SU-DHL-6 (cell line): ENCODE results near the gene MIER2.
"Not testable (repeated sequence)": the region's sequence is repeated elsewhere in the genome, so short reads cannot be mapped to it uniquely, and the experiment has no call there.

Experiments used
- H2AFZ ChIP-seq: fragments of 200-600 bp; sonication (generic); 2 replicates; pipeline ENCODE4 v1.6.1; 2014; ENCODE audit warnings: low read depth, mild to moderate bottlenecking, moderate library complexity, mixed read lengths, antibody characterized with exemption, low read length; ENCODE audit not compliant: severe bottlenecking
- H3F3A ChIP-seq: fragments of 200-600 bp; shearing (Covaris generic); 2 replicates; pipeline ENCODE4 v1.6.0; 2016; ENCODE audit warnings: antibody characterized with exemption, mild to moderate bottlenecking; ENCODE audit not compliant: insufficient read depth
- H3K27ac ChIP-seq: fragments of 200-600 bp; sonication (generic); 2 replicates; pipeline ENCODE4 v1.5.1; 2016; ENCODE audit warnings: low read depth, mild to moderate bottlenecking, low read length, moderate library complexity, mixed read lengths
- H3K27me3 ChIP-seq: fragments of 200-600 bp; sonication (generic), shearing (Covaris generic); 2 replicates; pipeline ENCODE4 v1.6.0; 2014; ENCODE audit warnings: mild to moderate bottlenecking, low read length
- H3K36me3 ChIP-seq: fragments of 200-600 bp; sonication (generic); 2 replicates; pipeline ENCODE4 v1.6.1; 2014; ENCODE audit warnings: mild to moderate bottlenecking, low read length, mixed read lengths
- H3K4me2 ChIP-seq: fragments of 300-600, 200-600 bp; shearing (Covaris generic), sonication (generic); 2 replicates; pipeline ENCODE4 v1.6.0; 2014; ENCODE audit warnings: low read length, low read depth, mild to moderate bottlenecking; ENCODE audit not compliant: poor library complexity, severe bottlenecking
- H3K4me3 ChIP-seq: fragments of 200-600 bp; sonication (generic); 2 replicates; pipeline ENCODE4 v1.5.1; 2014; ENCODE audit warnings: antibody characterized with exemption, low read length, mild to moderate bottlenecking, mixed read lengths; ENCODE audit not compliant: insufficient read depth, poor library complexity, severe bottlenecking
- H3K79me2 ChIP-seq: fragments of 200-600 bp; sonication (generic); 2 replicates; pipeline ENCODE4 v1.6.1; 2014; ENCODE audit warnings: mild to moderate bottlenecking, low read length, moderate library complexity; ENCODE audit not compliant: insufficient read depth
- H3K9ac ChIP-seq: fragments of 200-600 bp; sonication (generic); 2 replicates; pipeline ENCODE4 v1.7.0; 2014; ENCODE audit warnings: mild to moderate bottlenecking, low read length
- H3K9me2 ChIP-seq: fragments of 200-600 bp; sonication (generic); replicated peaks from 2 replicates; pipeline ENCODE4 v1.6.1; 2014; ENCODE audit warnings: low read length; ENCODE audit not compliant: insufficient read depth
- H3K9me3 ChIP-seq: fragments of 200-600 bp; sonication (generic); 2 replicates; pipeline ENCODE4 v1.6.1; 2014; ENCODE audit warnings: low read length, mixed read lengths; ENCODE audit not compliant: insufficient read depth
- H4K20me1 ChIP-seq: fragments of 200-600 bp; sonication (generic); 2 replicates; pipeline ENCODE4 v1.6.1; 2014; ENCODE audit warnings: low read depth, mild to moderate bottlenecking, antibody characterized with exemption, low read length, moderate library complexity, mixed read lengths
- CTCF ChIP-seq: fragments of 200-600 bp; sonication (generic); IDR thresholded peaks from one replicate; pipeline ENCODE4 v1.5.1; 2017; ENCODE audit warnings: antibody characterized with exemption, mild to moderate bottlenecking, low read length, moderate library complexity; ENCODE audit not compliant: insufficient read depth, poor library complexity, severe bottlenecking
- EZH2phosphoT487 ChIP-seq: fragments of 200-600 bp; sonication (generic), shearing (Covaris generic); conservative IDR thresholded peaks from 2 replicates; pipeline ENCODE4 v1.6.1; 2018; ENCODE audit warnings: mild to moderate bottlenecking, antibody characterized with exemption, low read length, moderate library complexity, mixed read lengths

MIER2 gene

DNA sequence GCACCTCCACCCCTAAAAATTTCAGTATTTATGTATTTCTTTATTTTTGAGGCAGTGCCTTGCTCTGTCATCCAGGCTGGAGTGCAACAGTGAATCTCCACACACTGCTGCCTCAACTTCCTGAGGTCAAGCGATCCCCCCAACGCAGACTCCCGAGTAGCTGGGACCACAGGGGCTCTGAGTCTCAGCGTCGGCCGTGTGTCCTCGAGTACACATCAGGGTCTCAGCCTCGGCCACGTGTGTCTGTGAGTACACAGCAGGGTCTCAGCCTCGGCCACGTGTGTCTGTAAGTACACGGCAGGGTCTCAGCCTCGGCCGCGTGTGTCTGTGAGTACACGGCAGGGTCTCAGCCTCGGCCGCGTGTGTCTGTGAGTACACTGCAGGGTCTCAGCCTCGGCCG is 43.2 kb upstream of the MIER2 start:
- H2AFZ ChIP-seq = no peak overlapping the region
- 0 out of 2 replicates have a peak, but pooled peaks cover 5% of the 10 kb centered on the region for H3K9me3 ChIP-seq
- H3K27ac ChIP-seq = no peak overlapping the region
- TF ChIP-seq CTCF (no peak), EZH2phosphoT487 (no peak)
- H3K36me3 ChIP-seq = no peaks in the 10 kb centered on the region
- H3K79me2 ChIP-seq = no peaks in the 10 kb centered on the region
- no peak overlapping the region for H3K9ac ChIP-seq
- H3F3A ChIP-seq = no peaks in the 10 kb centered on the region
- H3K4me3 ChIP-seq = no peak overlapping the region
- no peaks in the 10 kb centered on the region for H4K20me1 ChIP-seq
- no peak overlapping the region for H3K4me2 ChIP-seq
- H3K27me3 ChIP-seq = no peaks in the 10 kb centered on the region
- no peaks in the 10 kb centered on the region for H3K9me2 ChIP-seq

DNA sequence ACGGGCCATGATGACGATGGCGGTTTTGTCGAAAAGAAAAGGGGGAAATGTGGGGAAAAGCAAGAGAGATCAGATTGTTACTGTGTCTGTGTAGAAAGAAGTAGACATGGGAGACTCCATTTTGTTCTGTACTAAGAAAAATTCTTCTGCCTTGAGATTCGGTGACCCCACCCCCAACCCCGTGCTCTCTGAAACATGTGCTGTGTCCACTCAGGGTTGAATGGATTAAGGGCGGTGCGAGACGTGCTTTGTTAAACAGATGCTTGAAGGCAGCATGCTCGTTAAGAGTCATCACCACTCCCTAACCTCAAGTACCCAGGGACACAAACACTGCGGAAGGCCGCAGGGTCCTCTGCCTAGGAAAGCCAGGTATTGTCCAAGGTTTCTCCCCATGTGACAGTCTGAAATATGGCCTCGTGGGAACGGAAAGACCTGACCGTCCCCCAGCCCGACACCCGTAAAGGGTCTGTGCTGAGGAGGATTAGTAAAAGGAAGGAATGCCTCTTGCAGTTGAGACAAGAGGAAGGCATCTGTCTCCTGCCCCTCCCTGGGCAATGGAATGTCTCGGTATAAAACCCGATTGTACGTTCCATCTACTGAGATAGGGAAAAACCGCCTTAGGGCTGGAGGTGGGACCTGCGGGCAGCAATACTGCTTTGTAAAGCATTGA is 42.2 kb upstream of the MIER2 start:
- not testable (repeated sequence) for H3F3A ChIP-seq, H3K9me3 ChIP-seq, H2AFZ ChIP-seq, H3K9ac ChIP-seq, H3K4me3 ChIP-seq, H3K4me2 ChIP-seq, H3K36me3 ChIP-seq, H3K9me2 ChIP-seq, H3K27ac ChIP-seq, H3K27me3 ChIP-seq, H3K79me2 ChIP-seq, H4K20me1 ChIP-seq

DNA sequence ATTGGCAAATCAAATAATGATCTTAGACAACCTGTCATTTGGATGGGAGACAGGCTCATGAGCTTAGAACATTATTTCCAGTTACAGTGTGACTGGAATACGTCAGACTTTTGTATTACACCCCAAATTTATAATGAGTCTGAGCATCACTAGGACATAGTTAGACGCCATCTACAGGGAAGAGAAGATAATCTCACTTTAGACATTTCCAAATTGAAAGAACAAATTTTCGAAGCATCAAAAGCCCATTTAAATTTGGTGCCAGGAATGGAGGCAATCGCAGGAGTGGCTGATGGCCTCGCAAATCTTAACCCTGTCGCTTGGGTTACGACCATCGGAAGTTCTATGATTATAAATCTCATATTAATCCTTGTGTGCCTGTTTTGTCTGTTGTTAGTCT is 41.6 kb upstream of the MIER2 start:
- not testable (repeated sequence) for H3K4me3 ChIP-seq, H3K9ac ChIP-seq, H3F3A ChIP-seq, H3K4me2 ChIP-seq, H3K79me2 ChIP-seq, H3K27me3 ChIP-seq, H3K36me3 ChIP-seq, H3K27ac ChIP-seq, H3K9me3 ChIP-seq, H3K9me2 ChIP-seq, H4K20me1 ChIP-seq, H2AFZ ChIP-seq

- Histone ChIP-seq H3K27ac (no peak overlapping the region; the same call in 1 of the 2 replicates), H3F3A (no peaks in the 10 kb centered on the region), H3K9me2 (no peaks in the 10 kb centered on the region), H3K4me3 (no peak overlapping the region), H3K79me2 (no peaks in the 10 kb centered on the region), H3K4me2 (no peak overlapping the region), H3K36me3 (no peaks in the 10 kb centered on the region), H3K27me3 (no peaks in the 10 kb centered on the region), H3K9ac (no peak overlapping the region), H4K20me1 (no peaks in the 10 kb centered on the region), H3K9me3 (no peaks in the 10 kb centered on the region), H2AFZ (no peak overlapping the region)
- no peak for TF ChIP-seq CTCF
- no peak for TF ChIP-seq EZH2phosphoT487
Observed at GRCh38 chr19:384799-385169, 40.2 kb upstream of the MIER2 start.
